Esophagus squamous epithelium (tissue), 4 donors: ENCODE data around the gene TRIM33.

Experiments
- CTCF ChIP-seq, 6 experiments: fragments of 450-650 bp in 4 of 6; fragments of 200-600 bp in 2 of 6; sonication (generic) in 2 of 6; IDR thresholded peaks; one replicate each; pipeline ENCODE4 v1.5.1; 2016 to 2019; ENCODE audit warnings: antibody characterized with exemption in 6 of 6, mild to moderate bottlenecking in 4 of 6, moderate library complexity in 4 of 6
- POLR2A ChIP-seq, 4 donors: fragments of 450-650 bp; IDR thresholded peaks; one replicate each; pipeline ENCODE4 v1.6.1; 2017; ENCODE audit warnings: antibody characterized with exemption in 4 of 4, mild to moderate bottlenecking in 4 of 4, moderate library complexity in 3 of 4

- no peak for TF ChIP-seq CTCF (IDR thresholded peaks at IDR 0.05)
- no peak for TF ChIP-seq POLR2A (IDR thresholded peaks at IDR 0.05)
Measured at GRCh38 chr1:114545315-114545714, 34.3 kb upstream of the TRIM33 start.
